IPS-15b (cell line): Measurements from ENCODE around the gene KDM8.

Source experiments
- H3K27me3 ChIP-seq: one replicate; pipeline ENCODE4 v1.6.1; 2013; ENCODE audit warnings: low read length; ENCODE audit not compliant: control insufficient read depth, insufficient read depth
- H3K36me3 ChIP-seq: one replicate; pipeline ENCODE4 v1.6.1; 2013; ENCODE audit warnings: low read length; ENCODE audit not compliant: control insufficient read depth, insufficient read depth
- H3K4me1 ChIP-seq: one replicate; pipeline ENCODE4 v1.6.1; 2013; ENCODE audit warnings: mild to moderate bottlenecking, low read length; ENCODE audit not compliant: control insufficient read depth, insufficient read depth
- H3K4me3 ChIP-seq: one replicate; pipeline ENCODE4 v1.5.1; 2013; ENCODE audit warnings: low read depth, low read length
- H3K9ac ChIP-seq: one replicate; pipeline ENCODE4 v1.6.1; 2013; ENCODE audit warnings: low read depth, mild to moderate bottlenecking, low read length
- H3K9me3 ChIP-seq: one replicate; pipeline ENCODE4 v1.6.1; 2013; ENCODE audit warnings: mild to moderate bottlenecking, low read length; ENCODE audit not compliant: control insufficient read depth, insufficient read depth

KDM8 gene

DNA sequence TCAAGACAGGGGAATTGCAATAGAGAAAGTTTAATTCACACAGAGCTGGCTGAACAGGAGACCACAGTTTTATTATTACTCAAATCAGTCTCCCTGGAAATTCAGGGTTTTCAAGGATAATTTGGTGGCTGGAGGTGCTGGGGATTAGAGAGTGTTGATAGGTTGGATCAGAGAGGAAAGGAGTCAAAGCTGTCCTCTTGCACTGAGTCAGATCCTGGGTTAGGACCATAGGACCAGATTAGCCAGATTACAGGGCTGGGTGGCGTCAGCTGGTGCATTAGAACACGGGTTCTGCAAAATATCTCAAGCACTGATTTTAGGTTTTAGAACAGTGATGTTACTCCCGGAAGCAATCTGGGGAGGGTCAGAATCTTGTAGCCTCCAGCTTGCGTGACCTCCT lies 67.0 kb downstream of the KDM8 start:
- Histone ChIP-seq H3K4me1 (no peaks in the 10 kb centered on the region), H3K4me3 (no peak overlapping the region), H3K9ac (no peak overlapping the region), H3K27me3 (no peaks in the 10 kb centered on the region), H3K9me3 (no peaks in the 10 kb centered on the region), H3K36me3 (no peaks in the 10 kb centered on the region)
